SK-N-DZ (cell line): ENCODE measurements around the gene UMODL1.

Experiments
- DNase-seq: peaks from one replicate; pipeline ENCODE4 v3.0.0-alpha.2; 2015; ENCODE audit warnings: low spot score

The UMODL1 gene

GRCh38 chr21:42127164-42128150 lies 56.3 kb downstream of the UMODL1 start:
- no peak for DNase-seq

- no peak for DNase-seq
These were observed 58.5 kb downstream of the UMODL1 start for GRCh38 chr21:42129300-42130266.

- no peak for DNase-seq
These were observed 59.3 kb downstream of the UMODL1 start for GRCh38 chr21:42130441-42130840.

DNA sequence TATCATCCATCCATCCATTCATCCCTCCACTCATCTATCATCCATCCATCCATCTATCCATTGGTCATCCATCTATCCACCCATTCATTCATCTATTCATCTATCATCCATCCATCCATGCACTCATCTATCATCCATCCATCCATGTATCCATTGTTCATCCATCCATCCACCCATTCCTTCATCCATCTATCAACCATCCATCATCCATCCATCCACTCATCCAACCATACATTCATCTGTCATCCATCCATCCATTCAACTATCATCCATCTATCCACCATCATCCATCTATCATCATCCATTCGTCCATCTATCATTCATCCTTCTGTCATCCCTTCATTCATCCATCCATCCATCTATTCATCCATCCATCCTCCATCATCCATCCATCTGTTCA lies 61.1 kb downstream of the UMODL1 start:
- DNase-seq = no peak

- DNase-seq = no peak
These were observed 62.0 kb downstream of the UMODL1 start for GRCh38 chr21:42133131-42133530.

GRCh38 chr21:42135386-42136052 lies 64.4 kb downstream of the UMODL1 start:
- DNase-seq = no peak

GRCh38 chr21:42137191-42137904 lies 66.2 kb downstream of the UMODL1 start:
- no peak for DNase-seq

DNA sequence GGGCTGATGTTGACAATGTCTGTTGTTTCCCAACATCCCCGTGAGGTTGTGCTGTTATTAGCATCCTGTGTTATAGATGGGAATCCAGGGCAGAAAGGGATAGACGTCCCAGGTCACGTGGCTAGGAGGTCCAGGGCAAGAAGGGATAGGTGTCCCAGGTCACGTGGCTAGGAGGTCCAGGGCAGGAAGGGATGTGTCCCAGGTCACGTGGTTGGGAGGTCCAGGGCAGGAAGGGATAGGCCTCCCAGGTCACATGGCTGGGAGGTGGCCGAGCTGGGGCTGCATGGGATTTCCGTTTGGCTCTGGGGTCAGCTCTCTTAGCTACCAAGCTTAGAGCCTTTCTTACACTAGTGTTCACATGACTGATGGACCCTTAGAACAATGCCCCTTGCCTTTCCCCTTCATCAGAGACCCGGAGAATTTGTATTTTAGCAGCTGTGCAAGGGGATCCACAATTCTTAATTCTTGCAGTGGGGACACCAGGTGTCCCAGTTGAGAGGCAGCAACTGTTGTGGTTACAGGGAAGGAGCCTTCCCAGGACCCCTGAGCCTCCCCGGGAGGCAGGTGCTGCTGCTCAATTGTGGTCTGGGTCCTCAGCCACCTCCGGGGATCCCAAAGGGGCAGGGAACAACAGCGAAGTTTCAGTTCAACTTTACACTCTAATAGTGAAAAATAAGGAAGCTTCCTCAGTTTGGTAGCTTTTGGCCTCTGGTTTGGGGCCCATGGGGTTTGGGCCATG lies 69.2 kb downstream of the UMODL1 start:
- no peak for DNase-seq

GRCh38 chr21:42141643-42142042 lies 70.5 kb downstream of the UMODL1 start:
- DNase-seq = no peak

GRCh38 chr21:42142141-42142540 lies 71.0 kb downstream of the UMODL1 start:
- DNase-seq = no peak

DNA sequence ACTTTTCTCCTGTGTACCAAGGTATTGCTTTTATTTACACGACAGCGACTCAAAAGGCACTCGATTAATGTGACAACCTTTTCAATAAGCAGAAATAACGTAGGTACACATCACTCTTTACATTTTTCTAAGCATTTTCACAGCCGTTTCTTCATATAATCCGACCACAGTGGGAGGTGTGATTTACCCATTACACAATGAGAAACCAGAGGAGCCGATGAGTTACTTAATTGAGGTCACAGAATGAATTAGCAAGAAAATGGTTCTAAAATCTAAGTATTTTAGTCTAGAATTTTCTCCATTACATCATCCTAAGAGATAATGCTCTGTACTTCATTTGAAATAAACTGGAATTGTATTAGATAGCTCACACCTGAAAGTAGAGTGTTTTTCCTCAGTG lies 71.5 kb downstream of the UMODL1 start:
- DNase-seq = no peak

GRCh38 chr21:42143111-42143510 lies 72.0 kb downstream of the UMODL1 start:
- no peak for DNase-seq

DNA sequence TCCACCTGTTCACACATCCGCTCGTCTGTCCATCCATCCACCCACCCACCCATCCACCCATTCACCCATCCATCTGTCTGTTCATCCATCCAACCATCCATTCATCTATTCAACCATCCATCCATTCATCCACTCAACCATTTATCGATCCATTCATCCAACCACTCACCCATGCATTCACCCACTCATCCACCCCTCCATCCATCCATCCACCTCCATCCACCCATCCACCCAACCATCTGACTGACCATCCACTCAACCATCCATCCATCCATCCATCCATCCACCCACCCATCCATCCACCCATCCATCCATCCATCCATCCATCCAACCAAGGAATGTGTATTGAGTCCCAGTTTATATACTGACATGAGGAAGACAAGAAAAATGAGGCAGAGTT lies 73.1 kb downstream of the UMODL1 start:
- DNase-seq = no peak

- DNase-seq = no peak
These were observed 73.8 kb downstream of the UMODL1 start for GRCh38 chr21:42144679-42145568.

- DNase-seq = peak; percentile 33
These were observed 74.6 kb downstream of the UMODL1 start for GRCh38 chr21:42145569-42146272.

- DNase-seq = no peak
These were observed 75.2 kb downstream of the UMODL1 start for GRCh38 chr21:42146273-42146805.

GRCh38 chr21:42146821-42147220 lies 75.7 kb downstream of the UMODL1 start:
- no peak for DNase-seq

DNA sequence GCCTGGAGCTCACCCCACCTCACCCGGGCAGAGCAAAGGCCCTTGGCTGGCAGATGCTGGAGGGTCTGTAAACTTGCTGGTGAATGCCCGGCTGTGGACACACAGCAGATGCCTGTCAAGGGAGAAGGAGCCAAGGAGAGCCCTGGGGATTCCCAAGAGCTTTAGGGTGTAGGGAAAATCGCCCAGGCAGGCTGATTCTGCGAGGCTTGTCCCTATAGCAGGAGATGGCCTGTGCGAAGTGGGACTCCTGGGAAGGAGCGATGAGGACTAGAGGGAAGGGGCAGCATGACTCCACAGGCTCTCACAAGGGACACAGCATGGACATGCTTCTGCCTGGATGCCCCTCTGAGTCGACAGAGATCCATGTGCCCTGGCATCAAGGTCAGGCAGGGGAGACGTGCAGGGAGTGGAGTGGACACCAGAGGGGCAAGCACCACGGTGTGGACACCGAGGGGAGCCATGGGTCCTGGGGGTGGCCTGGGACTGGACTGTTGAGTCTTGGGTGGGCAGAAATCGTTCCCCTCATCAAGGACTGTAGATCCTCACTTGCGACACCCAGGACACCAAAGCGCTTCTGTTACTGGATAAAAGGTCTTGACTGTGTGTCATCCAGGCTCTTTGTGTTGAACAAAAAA lies 76.4 kb downstream of the UMODL1 start:
- DNase-seq = no peak
